ENCODE measurements around the gene PPP2R2B.

The PPP2R2B gene

DNA sequence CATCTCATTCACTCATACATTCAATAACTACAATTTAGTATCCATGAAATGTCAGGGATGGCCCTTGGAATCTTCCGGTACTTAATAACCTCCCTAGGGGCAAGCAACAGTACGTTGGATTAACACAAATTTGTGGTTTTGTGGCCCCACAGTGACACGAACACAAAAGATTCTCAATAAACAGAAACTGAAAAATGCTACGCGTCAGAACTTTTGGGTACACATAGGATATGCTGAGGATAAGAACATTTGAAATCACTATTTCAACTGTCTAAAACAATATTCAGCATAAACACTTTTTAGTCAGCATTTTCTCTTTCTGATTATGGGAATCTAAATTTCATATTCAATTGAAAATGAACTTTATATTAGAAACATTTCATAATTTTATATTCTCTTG is 255.5 kb downstream of the PPP2R2B start:
- DNase-seq, result no peak
- Histone ChIP-seq H2BK120ac (ENCODE audit: low read depth, low read length) (no peak overlapping the region), H2BK15ac (ENCODE audit: low read depth, poor library complexity, severe bottlenecking) (no peak overlapping the region), H2BK5ac (ENCODE audit: low read depth, low read length, poor library complexity, severe bottlenecking) (no peak overlapping the region), H3K36me3 (ENCODE audit: control insufficient read depth in 1 of 2, insufficient read depth in 2 of 2, low read depth in 1 of 2, low read length in 2 of 2) (no peaks in the 10 kb centered on the region), H3K9me3 (ENCODE audit: control insufficient read depth, low read length) (no peaks in the 10 kb centered on the region), H2AFZ (ENCODE audit: low read depth, low read length) (no peak overlapping the region), H3K9ac (ENCODE audit: low read length) (no peak overlapping the region), H3K18ac (ENCODE audit: low read depth in 1 of 2, low read length in 2 of 2) (no peak overlapping the region), H4K8ac (ENCODE audit: low read length) (no peak overlapping the region), H2BK12ac (ENCODE audit: low read length in 2 of 2) (no peak overlapping the region), H3K27me3 (ENCODE audit: control insufficient read depth in 1 of 2, insufficient read depth in 1 of 2, low read length in 2 of 2) (no peaks in the 10 kb centered on the region), H3K4me1 (ENCODE audit: control insufficient read depth, insufficient read depth, low read depth, low read length) (no peaks in the 10 kb centered on the region), H3K79me1 (replicated peaks; ENCODE audit: low read length, poor library complexity, severe bottlenecking) (no peaks in the 10 kb centered on the region), H3K27ac (ENCODE audit: low read length, poor library complexity, severe bottlenecking) (no peak overlapping the region), H3K4me2 (ENCODE audit: low read length, poor library complexity, severe bottlenecking) (no peak overlapping the region), H3K4ac (ENCODE audit: low read depth in 1 of 2, low read length in 2 of 2) (no peak overlapping the region), H4K91ac (ENCODE audit: low read length) (no peak overlapping the region), H3K23ac (ENCODE audit: low read length in 2 of 2) (no peak overlapping the region), H3K4me3 (ENCODE audit: insufficient read depth in 1 of 2, low read depth in 1 of 2, low read length in 2 of 2) (no peak overlapping the region), H3K14ac (ENCODE audit: low read length in 2 of 2) (no peak overlapping the region), H2AK5ac (ENCODE audit: low read length, severe bottlenecking) (no peak overlapping the region)
- WGBS, result 72% methylated on average over 3 of the region's 5 CpGs

DNA sequence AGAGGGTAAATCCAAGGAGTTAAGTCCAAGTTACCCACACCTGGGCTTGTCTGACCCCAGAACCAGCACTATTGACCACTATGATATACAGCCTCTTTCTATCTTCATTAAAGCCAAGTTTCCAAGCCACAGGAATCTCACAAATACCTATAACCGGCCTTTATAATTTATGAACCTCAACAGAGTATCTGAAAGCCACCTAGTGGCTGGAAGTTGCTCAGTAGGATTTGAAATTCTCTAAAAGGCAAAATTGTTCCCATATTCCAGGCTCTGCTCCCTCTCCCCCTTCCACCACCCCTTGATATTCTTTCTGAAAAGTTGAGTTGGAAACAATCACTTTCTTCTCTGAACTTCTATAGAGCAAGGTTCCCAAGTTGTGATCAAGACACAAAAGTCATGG is 256.2 kb downstream of the PPP2R2B start:
- no peaks in the 10 kb centered on the region for H3K79me1 ChIP-seq (replicated peaks; ENCODE audit: low read length, poor library complexity, severe bottlenecking)
- no peaks in the 10 kb centered on the region for H3K9me3 ChIP-seq (ENCODE audit: control insufficient read depth, low read length)
- DNase-seq, result no peak
- no peak overlapping the region for H4K8ac ChIP-seq (ENCODE audit: low read length)
- no peak overlapping the region for H3K27ac ChIP-seq (ENCODE audit: low read length, poor library complexity, severe bottlenecking)
- H3K27me3 ChIP-seq (ENCODE audit: control insufficient read depth in 1 of 2, insufficient read depth in 1 of 2, low read length in 2 of 2), result no peaks in the 10 kb centered on the region
- no peak overlapping the region for H2BK5ac ChIP-seq (ENCODE audit: low read depth, low read length, poor library complexity, severe bottlenecking)
- no peak overlapping the region for H2AK5ac ChIP-seq (ENCODE audit: low read length, severe bottlenecking)
- H4K91ac ChIP-seq (ENCODE audit: low read length), result no peak overlapping the region
- H3K36me3 ChIP-seq (ENCODE audit: control insufficient read depth in 1 of 2, insufficient read depth in 2 of 2, low read depth in 1 of 2, low read length in 2 of 2), result no peaks in the 10 kb centered on the region
- WGBS, result no CpG with 5 or more reads among the region's 1 CpG
- H2AFZ ChIP-seq (ENCODE audit: low read depth, low read length), result no peak overlapping the region
- H3K4me3 ChIP-seq (ENCODE audit: insufficient read depth in 1 of 2, low read depth in 1 of 2, low read length in 2 of 2), result no peak overlapping the region
- no peak overlapping the region for H3K9ac ChIP-seq (ENCODE audit: low read length)
- no peak overlapping the region for H2BK12ac ChIP-seq (ENCODE audit: low read length in 2 of 2)
- no peak overlapping the region for H3K4ac ChIP-seq (ENCODE audit: low read depth in 1 of 2, low read length in 2 of 2)
- no peak overlapping the region for H2BK15ac ChIP-seq (ENCODE audit: low read depth, poor library complexity, severe bottlenecking)
- no peaks in the 10 kb centered on the region for H3K4me1 ChIP-seq (ENCODE audit: control insufficient read depth, insufficient read depth, low read depth, low read length)
- no peak overlapping the region for H2BK120ac ChIP-seq (ENCODE audit: low read depth, low read length)
- H3K23ac ChIP-seq (ENCODE audit: low read length in 2 of 2), result no peak overlapping the region
- no peak overlapping the region for H3K18ac ChIP-seq (ENCODE audit: low read depth in 1 of 2, low read length in 2 of 2)
- no peak overlapping the region for H3K4me2 ChIP-seq (ENCODE audit: low read length, poor library complexity, severe bottlenecking)
- no peak overlapping the region for H3K14ac ChIP-seq (ENCODE audit: low read length in 2 of 2)

DNA sequence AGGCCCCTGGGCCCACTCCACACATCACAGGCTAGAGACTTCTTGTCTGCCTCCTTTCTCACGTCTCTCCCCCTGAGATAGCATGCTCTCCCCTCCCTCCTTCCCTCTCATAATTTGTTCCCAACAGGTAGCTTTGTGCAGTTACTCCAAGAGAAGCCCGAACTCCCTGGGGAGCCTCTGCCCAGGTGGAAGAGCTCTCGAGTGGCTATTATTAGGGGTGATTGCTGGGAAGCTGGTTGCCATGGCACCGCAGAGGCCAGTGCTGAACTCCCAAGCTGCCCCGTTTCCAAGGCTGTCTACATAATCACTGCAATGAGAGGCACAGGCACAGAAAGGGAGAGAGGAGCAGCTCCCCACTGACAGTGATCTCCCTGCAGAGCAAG is 257.9 kb downstream of the PPP2R2B start:
- no peak overlapping the region for H2BK15ac ChIP-seq (ENCODE audit: low read depth, poor library complexity, severe bottlenecking)

DNA sequence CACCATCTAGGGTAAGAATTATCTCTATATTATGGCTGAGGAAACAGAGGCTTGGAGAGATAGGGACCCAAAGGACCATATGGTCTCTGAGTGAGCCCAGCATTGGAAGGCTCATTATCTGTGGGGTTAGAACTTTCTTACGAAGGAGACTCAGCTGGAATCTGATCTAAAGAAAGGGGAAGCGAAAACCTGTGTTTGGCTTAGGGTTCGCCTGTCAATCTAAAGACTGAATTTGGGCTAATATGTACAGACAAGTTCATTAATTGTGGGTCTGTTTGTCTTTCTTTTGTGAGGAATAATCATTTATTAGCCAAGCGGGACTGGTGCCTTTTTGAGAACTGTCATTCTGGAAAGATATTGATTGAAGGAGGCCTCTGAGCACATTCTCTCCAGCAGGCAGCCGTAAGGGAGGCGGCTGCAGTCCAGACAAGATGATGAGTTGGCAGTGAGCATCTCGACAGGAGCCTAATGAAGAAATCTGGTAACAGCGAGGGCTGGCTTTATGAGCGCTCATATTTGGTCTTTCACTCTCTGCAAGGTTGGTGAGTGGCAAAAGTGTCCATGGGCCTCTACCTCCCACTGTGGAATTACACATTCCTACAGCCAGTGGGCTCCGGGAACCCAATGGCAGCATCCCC is 258.4 kb downstream of the PPP2R2B start:
- H2AK5ac ChIP-seq (ENCODE audit: low read length, severe bottlenecking), result no peak overlapping the region
- H2BK120ac ChIP-seq (ENCODE audit: low read depth, low read length), result no peak overlapping the region
- H3K27ac ChIP-seq (ENCODE audit: low read length, poor library complexity, severe bottlenecking), result no peak overlapping the region
- no peak overlapping the region for H3K4me3 ChIP-seq (ENCODE audit: insufficient read depth in 1 of 2, low read depth in 1 of 2, low read length in 2 of 2)
- H3K4ac ChIP-seq (ENCODE audit: low read depth in 1 of 2, low read length in 2 of 2), result no peak overlapping the region
- peaks cover 6% of the 10 kb centered on the region for H3K9me3 ChIP-seq (ENCODE audit: control insufficient read depth, low read length)
- no peaks in the 10 kb centered on the region for H3K36me3 ChIP-seq (ENCODE audit: control insufficient read depth in 1 of 2, insufficient read depth in 2 of 2, low read depth in 1 of 2, low read length in 2 of 2)
- H3K9ac ChIP-seq (ENCODE audit: low read length), result no peak overlapping the region
- no peak overlapping the region for H3K18ac ChIP-seq (ENCODE audit: low read depth in 1 of 2, low read length in 2 of 2)
- H3K79me1 ChIP-seq (replicated peaks; ENCODE audit: low read length, poor library complexity, severe bottlenecking), result no peaks in the 10 kb centered on the region
- no peak overlapping the region for H3K4me2 ChIP-seq (ENCODE audit: low read length, poor library complexity, severe bottlenecking)
- no peak overlapping the region for H4K91ac ChIP-seq (ENCODE audit: low read length)
- no peak overlapping the region for H3K14ac ChIP-seq (ENCODE audit: low read length in 2 of 2)
- no peak overlapping the region for H2BK5ac ChIP-seq (ENCODE audit: low read depth, low read length, poor library complexity, severe bottlenecking)
- H3K23ac ChIP-seq (ENCODE audit: low read length in 2 of 2), result no peak overlapping the region
- no peaks in the 10 kb centered on the region for H3K4me1 ChIP-seq (ENCODE audit: control insufficient read depth, insufficient read depth, low read depth, low read length)
- no peaks in the 10 kb centered on the region for H3K27me3 ChIP-seq (ENCODE audit: control insufficient read depth in 1 of 2, insufficient read depth in 1 of 2, low read length in 2 of 2)
- 91% methylated on average over 10 of the region's 10 CpGs for WGBS
- H4K8ac ChIP-seq (ENCODE audit: low read length), result no peak overlapping the region
- H2BK12ac ChIP-seq (ENCODE audit: low read length in 2 of 2), result no peak overlapping the region
- no peak for DNase-seq
- H2AFZ ChIP-seq (ENCODE audit: low read depth, low read length), result no peak overlapping the region
- H2BK15ac ChIP-seq (ENCODE audit: low read depth, poor library complexity, severe bottlenecking), result no peak overlapping the region

More for the DNA sequence above, 257.9 kb downstream of the PPP2R2B start:
- H2AFZ ChIP-seq (ENCODE audit: low read depth, low read length), result no peak overlapping the region
- no peak overlapping the region for H3K9ac ChIP-seq (ENCODE audit: low read length)
- H3K79me1 ChIP-seq (replicated peaks; ENCODE audit: low read length, poor library complexity, severe bottlenecking), result no peaks in the 10 kb centered on the region
- H3K4me3 ChIP-seq (ENCODE audit: insufficient read depth in 1 of 2, low read depth in 1 of 2, low read length in 2 of 2), result no peak overlapping the region
- no peak overlapping the region for H3K18ac ChIP-seq (ENCODE audit: low read depth in 1 of 2, low read length in 2 of 2)
- H3K9me3 ChIP-seq (ENCODE audit: control insufficient read depth, low read length), result peaks cover 6% of the 10 kb centered on the region
- H3K36me3 ChIP-seq (ENCODE audit: control insufficient read depth in 1 of 2, insufficient read depth in 2 of 2, low read depth in 1 of 2, low read length in 2 of 2), result no peaks in the 10 kb centered on the region
- no peak overlapping the region for H4K91ac ChIP-seq (ENCODE audit: low read length)
- no peak overlapping the region for H3K23ac ChIP-seq (ENCODE audit: low read length in 2 of 2)
- no peak overlapping the region for H3K14ac ChIP-seq (ENCODE audit: low read length in 2 of 2)
- no peaks in the 10 kb centered on the region for H3K4me1 ChIP-seq (ENCODE audit: control insufficient read depth, insufficient read depth, low read depth, low read length)
- no peak overlapping the region for H4K8ac ChIP-seq (ENCODE audit: low read length)
- H3K4me2 ChIP-seq (ENCODE audit: low read length, poor library complexity, severe bottlenecking), result no peak overlapping the region
- H3K27ac ChIP-seq (ENCODE audit: low read length, poor library complexity, severe bottlenecking), result no peak overlapping the region
- WGBS, result 59% methylated on average over 5 of the region's 5 CpGs
- H2BK5ac ChIP-seq (ENCODE audit: low read depth, low read length, poor library complexity, severe bottlenecking), result no peak overlapping the region
- no peak overlapping the region for H3K4ac ChIP-seq (ENCODE audit: low read depth in 1 of 2, low read length in 2 of 2)
- no peak for DNase-seq
- H2AK5ac ChIP-seq (ENCODE audit: low read length, severe bottlenecking), result no peak overlapping the region
- no peak overlapping the region for H2BK120ac ChIP-seq (ENCODE audit: low read depth, low read length)
- no peak overlapping the region for H2BK12ac ChIP-seq (ENCODE audit: low read length in 2 of 2)
- no peaks in the 10 kb centered on the region for H3K27me3 ChIP-seq (ENCODE audit: control insufficient read depth in 1 of 2, insufficient read depth in 1 of 2, low read length in 2 of 2)

All from mesenchymal stem cell (in vitro differentiated cells and primary cell).